CD4-positive, alpha-beta T cell treated with Interleukin-17A for 1 hour (primary cell): ENCODE data around the gene TEKTIP1.
"Not testable (repeated sequence)": the region's sequence is repeated elsewhere in the genome, so short reads cannot be mapped to it uniquely, and the experiment has no call there.

Experiments
- DNase-seq: peaks from one replicate; pipeline ENCODE4 v3.0.0-alpha.2; 2020

Gene TEKTIP1

GRCh38 chr19:3563709-3564524, 24.9 kb downstream of the TEKTIP1 start:
- DNase-seq: no peak

- DNase-seq: no peak
These were observed 26.2 kb downstream of the TEKTIP1 start for GRCh38 chr19:3565139-3565538.

- not testable (repeated sequence) for DNase-seq
These were observed 31.1 kb downstream of the TEKTIP1 start for GRCh38 chr19:3570042-3570441.

- no peak for DNase-seq
These were observed 31.6 kb downstream of the TEKTIP1 start for GRCh38 chr19:3570606-3571011.

- DNase-seq: peak; percentile 99
These were observed 33.3 kb downstream of the TEKTIP1 start for GRCh38 chr19:3572132-3572854.

GRCh38 chr19:3572855-3573161, 33.8 kb downstream of the TEKTIP1 start, which contains the start of gene HMG20B:
Gene HMG20B, plus strand, starts transcription at chr19:3572944. Its CDS starts 366 bp downstream, at chr19:3573310.
- DNase-seq: no peak

- DNase-seq: no peak
These were observed 34.3 kb downstream of the TEKTIP1 start for GRCh38 chr19:3573162-3573857.

- peak; percentile 89 for DNase-seq
These were observed 35.1 kb downstream of the TEKTIP1 start for GRCh38 chr19:3573858-3574637.

GRCh38 chr19:3575260-3575741, 36.3 kb downstream of the TEKTIP1 start:
- DNase-seq: peak; percentile 25

GRCh38 chr19:3575949-3576673, 37.1 kb downstream of the TEKTIP1 start:
- no peak for DNase-seq

GRCh38 chr19:3576696-3577443, 37.9 kb downstream of the TEKTIP1 start:
- DNase-seq: no peak

GRCh38 chr19:3577723-3578344, 38.9 kb downstream of the TEKTIP1 start:
- no peak for DNase-seq

- DNase-seq: no peak
These were observed 39.4 kb downstream of the TEKTIP1 start for GRCh38 chr19:3578390-3578789.

GRCh38 chr19:3580156-3580934, 41.4 kb downstream of the TEKTIP1 start:
- DNase-seq: no peak

GRCh38 chr19:3581792-3582191, 42.8 kb downstream of the TEKTIP1 start:
- not testable (repeated sequence) for DNase-seq

- not testable (repeated sequence) for DNase-seq
These were observed 45.2 kb downstream of the TEKTIP1 start for GRCh38 chr19:3584036-3584802.

- no peak for DNase-seq
These were observed 46.5 kb downstream of the TEKTIP1 start, which contains the start of gene GIPC3 for GRCh38 chr19:3585301-3586126. Gene GIPC3, plus strand, starts transcription at chr19:3585478. Its CDS starts 120 bp downstream, at chr19:3585598.

- DNase-seq: peak; percentile 43
These were observed 47.2 kb downstream of the TEKTIP1 start for GRCh38 chr19:3586127-3586626.
